HUES64 (cell line): ENCODE data around the gene RNF40.
"Not testable (repeated sequence)": the region's sequence is repeated elsewhere in the genome, so short reads cannot be mapped to it uniquely, and the experiment has no call there.

Source experiments
- H3K27ac ChIP-seq: 2 replicates; pipeline ENCODE4 v1.7.0; 2013; ENCODE audit warnings: low read depth, low read length, inconsistent platforms
- H3K27me3 ChIP-seq: 2 replicates; pipeline ENCODE4 v1.6.1; 2013; ENCODE audit warnings: mild to moderate bottlenecking, low read length; ENCODE audit not compliant: insufficient read depth
- H3K36me3 ChIP-seq: 2 replicates; pipeline ENCODE4 v1.6.1; 2013; ENCODE audit warnings: mild to moderate bottlenecking, low read length; ENCODE audit not compliant: insufficient read depth
- H3K4me1 ChIP-seq: 2 replicates; pipeline ENCODE4 v1.6.1; 2013; ENCODE audit warnings: mild to moderate bottlenecking, low read length, moderate library complexity; ENCODE audit not compliant: insufficient read depth
- H3K4me3 ChIP-seq: 2 replicates; pipeline ENCODE4 v1.5.1; 2013; ENCODE audit warnings: mild to moderate bottlenecking, low read length, moderate library complexity
- H3K9ac ChIP-seq: 2 replicates; pipeline ENCODE4 v1.6.1; 2013; ENCODE audit warnings: mild to moderate bottlenecking, low read depth, low read length
- H3K9me3 ChIP-seq: 2 replicates; pipeline ENCODE4 v1.6.1; 2013; ENCODE audit warnings: low read depth, low read length; ENCODE audit not compliant: insufficient read depth
- WGBS: fragments of 150-250, 120-280 bp; methylation state at CpG from one replicate; pipeline ENCODE4 v1.1.7; 2013; ENCODE audit warnings: missing lambda C conversion rate; 5-methylcytosine and 5-hydroxymethylcytosine counted together

Gene RNF40

DNA sequence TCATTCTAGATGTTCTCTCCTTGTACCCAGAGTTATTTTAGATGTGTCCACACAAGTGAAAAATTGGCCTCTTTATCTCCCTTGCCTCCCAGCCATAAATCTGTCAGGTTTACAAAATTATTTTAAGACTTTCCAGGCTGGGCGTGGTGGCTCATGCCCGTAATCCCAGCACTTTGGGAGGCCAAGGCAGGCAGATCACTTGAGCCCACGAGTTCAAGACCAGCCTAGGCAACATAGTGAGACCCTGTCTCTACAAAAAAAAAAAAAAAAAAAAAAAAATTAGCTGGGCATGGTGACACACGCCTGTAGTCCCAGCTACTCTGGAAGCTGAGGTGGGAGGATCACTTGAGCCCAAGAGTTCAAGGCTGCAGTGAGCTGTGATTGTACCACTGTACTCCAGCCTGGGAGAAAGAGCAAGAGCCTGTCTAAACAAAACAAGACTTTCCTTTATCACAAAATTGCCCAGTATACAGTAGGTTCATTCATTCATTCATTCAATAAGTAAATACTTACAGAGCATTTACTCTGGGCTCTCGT lies 46.8 kb downstream of the RNF40 start:
- WGBS = 61% methylated on average over 4 of the region's 5 CpGs
- H3K4me3 ChIP-seq, H3K27ac ChIP-seq, H3K4me1 ChIP-seq, H3K9ac ChIP-seq, H3K36me3 ChIP-seq, H3K9me3 ChIP-seq: not testable (repeated sequence)
- H3K27me3 ChIP-seq = peaks cover 57% of the 10 kb centered on the region

DNA sequence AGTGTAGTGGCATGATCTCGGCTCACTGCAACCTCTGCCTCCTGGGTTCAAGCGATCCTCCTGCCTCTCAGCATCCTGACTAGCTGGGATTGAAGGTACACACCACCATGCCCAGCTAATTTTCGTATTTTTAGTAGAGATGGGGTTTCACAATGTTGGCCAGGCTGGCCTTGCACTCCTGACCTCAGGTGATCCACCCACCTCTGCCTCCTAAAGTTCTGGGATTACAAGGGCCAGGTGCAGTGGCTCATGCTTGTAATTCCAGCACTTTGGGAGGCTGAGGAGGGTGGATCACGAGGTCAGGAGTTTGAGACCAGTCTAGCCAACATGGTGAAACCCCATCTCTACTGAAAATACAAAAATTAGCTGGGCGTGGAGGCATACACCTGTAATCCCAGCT lies 47.6 kb downstream of the RNF40 start:
- not testable (repeated sequence) for H3K4me1 ChIP-seq, H3K27ac ChIP-seq, H3K9me3 ChIP-seq, H3K9ac ChIP-seq, H3K4me3 ChIP-seq, H3K36me3 ChIP-seq
- H3K27me3 ChIP-seq = peaks cover 55% of the 10 kb centered on the region
- WGBS = 79% methylated on average over 5 of the region's 5 CpGs

DNA sequence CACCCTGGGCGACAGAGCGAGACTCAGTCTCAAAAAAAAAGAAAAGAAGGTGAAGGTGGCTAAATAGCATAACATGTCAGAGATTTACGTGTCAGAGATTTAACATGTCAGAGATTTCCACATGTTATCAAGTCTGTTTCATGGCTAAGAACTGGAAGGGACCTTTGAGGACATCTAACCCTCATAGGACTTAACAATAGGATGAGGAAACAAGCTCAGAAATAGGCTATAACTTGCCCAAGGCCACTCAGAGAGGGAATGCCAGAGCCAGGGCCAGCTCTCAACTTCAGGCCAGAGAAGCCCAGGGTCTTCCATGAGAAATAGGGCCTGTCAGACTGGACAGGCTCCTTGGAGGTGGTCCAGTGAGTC lies 51.7 kb downstream of the RNF40 start:
- no peaks in the 10 kb centered on the region for H3K9me3 ChIP-seq
- no peaks in the 10 kb centered on the region for H3K4me1 ChIP-seq
- H3K27ac ChIP-seq = no peak overlapping the region
- H3K9ac ChIP-seq = peak overlapping the region; percentile 52
- H3K27me3 ChIP-seq = peaks cover 18% of the 10 kb centered on the region
- H3K4me3 ChIP-seq = peak overlapping the region; percentile 53
- WGBS = 87% methylated on average over 3 of the region's 3 CpGs
- no peaks in the 10 kb centered on the region for H3K36me3 ChIP-seq

- H3K4me3 ChIP-seq = no peak overlapping the region
- H3K36me3 ChIP-seq = no peaks in the 10 kb centered on the region
- whole genome bisulfite sequencing = 50% methylated on average over 1 of the region's 2 CpGs
- no peaks in the 10 kb centered on the region for H3K9me3 ChIP-seq
- H3K9ac ChIP-seq = no peak overlapping the region
- H3K4me1 ChIP-seq = no peaks in the 10 kb centered on the region
- H3K27me3 ChIP-seq = peaks cover 13% of the 10 kb centered on the region
- H3K27ac ChIP-seq = no peak overlapping the region
Measured at GRCh38 chr16:30816769-30817168, 54.6 kb downstream of the RNF40 start.

- Histone ChIP-seq H3K27ac (no peak overlapping the region), H3K4me1 (no peaks in the 10 kb centered on the region), H3K4me3 (no peak overlapping the region), H3K9ac (no peak overlapping the region), H3K9me3 (no peaks in the 10 kb centered on the region), H3K27me3 (peaks cover 9% of the 10 kb centered on the region), H3K36me3 (no peaks in the 10 kb centered on the region)
- 89% methylated on average over 34 of the region's 34 CpGs for WGBS
Measured at GRCh38 chr16:30820952-30821421, 58.9 kb downstream of the RNF40 start.

- H3K36me3 ChIP-seq = not testable (repeated sequence)
Measured at GRCh38 chr16:30821441-30821840, 59.3 kb downstream of the RNF40 start.

DNA sequence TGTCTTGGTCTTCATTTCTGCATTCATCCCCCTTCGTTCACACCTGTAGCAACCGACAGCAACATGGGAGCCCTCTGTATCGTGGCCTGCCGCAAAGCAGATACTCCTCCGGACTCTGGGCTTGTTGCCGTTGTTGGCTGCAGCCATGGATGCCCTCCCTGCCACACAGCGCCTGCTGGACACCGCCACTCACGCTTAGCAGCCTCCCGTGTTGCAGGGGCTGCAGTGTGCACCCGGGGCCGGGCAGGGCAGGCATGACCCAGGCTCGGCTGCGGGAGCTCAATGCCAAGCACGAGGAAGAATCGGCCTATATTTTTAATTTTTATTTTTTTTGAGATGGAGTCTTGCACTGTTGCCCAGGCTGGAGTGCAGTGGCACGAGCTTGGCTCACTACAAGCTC lies 59.8 kb downstream of the RNF40 start:
- no peaks in the 10 kb centered on the region for H3K4me1 ChIP-seq
- H3K27ac ChIP-seq = no peak overlapping the region
- no peaks in the 10 kb centered on the region for H3K36me3 ChIP-seq
- no peak overlapping the region for H3K4me3 ChIP-seq
- 92% methylated on average over 17 of the region's 17 CpGs for WGBS
- no peak overlapping the region for H3K9ac ChIP-seq
- H3K27me3 ChIP-seq = peaks cover 10% of the 10 kb centered on the region
- H3K9me3 ChIP-seq = no peaks in the 10 kb centered on the region

More at GRCh38 chr16:30821441-30821840, 59.3 kb downstream of the RNF40 start:
- H3K9me3 ChIP-seq, H3K4me1 ChIP-seq, H3K27ac ChIP-seq, H3K4me3 ChIP-seq, H3K27me3 ChIP-seq, H3K9ac ChIP-seq: not testable (repeated sequence)
- WGBS = 88% methylated on average over 9 of the region's 9 CpGs
